K562 (cell line): Measurements from ENCODE around the gene AMMECR1. TPM values are rescaled to one million over a fixed set of nuclear protein-coding genes. Genes with fewer than 3 reads are reported as not detected.

Experiments used
- CBFB ChIP-seq: sonication (generic); formaldehyde crosslinking; IDR thresholded peaks from 2 replicates; pipeline ENCODE4 v1.4.0; 2020; ENCODE audit warnings: mild to moderate bottlenecking, missing genetic modification reagents
- CREBBP ChIP-seq: IDR thresholded peaks from one replicate; pipeline ENCODE4 v1.6.1; 2012; ENCODE audit warnings: low read depth, mild to moderate bottlenecking, control low read depth, inconsistent platforms, low read length
- NR2F6 ChIP-seq: fragments of 450-650 bp; formaldehyde crosslinking; IDR thresholded peaks from 2 replicates; pipeline ENCODE4 v1.4.0; 2020; ENCODE audit warnings: mild to moderate bottlenecking
- SAP30 ChIP-seq: fragments of 200-600 bp; sonication (generic); IDR thresholded peaks from 2 replicates; pipeline ENCODE4 v1.6.1; 2012; ENCODE audit warnings: borderline replicate concordance, low read depth, mild to moderate bottlenecking, moderate library complexity, low read length, control low read depth, inconsistent platforms; ENCODE audit not compliant: insufficient read depth, poor library complexity, severe bottlenecking
- ZBTB17 ChIP-seq: fragments of 450-650 bp; formaldehyde crosslinking; IDR thresholded peaks from 2 replicates; pipeline ENCODE4 v1.4.0; 2020; ENCODE audit warnings: mild to moderate bottlenecking
- polyA plus RNA-seq, 8 experiments: library from polyadenylated mRNA; depleted of rRNA in 4 of 8; stranded (reverse) in 5 of 8; unstranded in 3 of 8; fragments of >200 nt; fragmentation: Nextera tagmentation in 2 of 8; fragmentation: Illumina TruSeq in 1 of 8; extraction: Ambion mirVana in 2 of 8; extraction: Trizol in 1 of 8; gene quantifications; 2 replicates each; pipeline versions ENCODE4 v1.2.1 to v1.2.3, GENCODE V29; 2011 to 2014; ENCODE audit warnings: inconsistent platforms in 1 of 8, missing spikeins in 1 of 8
- total RNA-seq, 7 experiments: library from RNA; depleted of rRNA in 6 of 7; stranded (reverse); fragments of >200 nt in 6 of 7; fragmentation: Illumina TruSeq in 2 of 7; extraction: Trizol in 2 of 7; gene quantifications; 2 replicates each; pipeline versions ENCODE4 v1.2.1 to v1.2.3, GENCODE V29; 2011 to 2021; ENCODE audit warnings: low replicate concordance in 1 of 7
- TF ChIP-seq, protein P1 (sequence below): sonication (generic); formaldehyde crosslinking; IDR thresholded peaks from 2 replicates; pipeline ENCODE4 v1.8.0; 2023; ENCODE audit warnings: missing genetic modification reagents, mild to moderate bottlenecking, borderline replicate concordance
- TF ChIP-seq, protein P2 (sequence below): fragments of 450-650 bp; formaldehyde crosslinking; IDR thresholded peaks from 2 replicates; pipeline ENCODE4 v1.4.0; 2022; ENCODE audit warnings: missing genetic modification characterization

The AMMECR1 gene
- total and polyA plus RNA-seq, 9 of the 15 experiments (the other 6 are each of a cell fraction or from before 2014, with no cell fraction given) = 13.9 to 36.7 (median 23.6) TPM

DNA sequence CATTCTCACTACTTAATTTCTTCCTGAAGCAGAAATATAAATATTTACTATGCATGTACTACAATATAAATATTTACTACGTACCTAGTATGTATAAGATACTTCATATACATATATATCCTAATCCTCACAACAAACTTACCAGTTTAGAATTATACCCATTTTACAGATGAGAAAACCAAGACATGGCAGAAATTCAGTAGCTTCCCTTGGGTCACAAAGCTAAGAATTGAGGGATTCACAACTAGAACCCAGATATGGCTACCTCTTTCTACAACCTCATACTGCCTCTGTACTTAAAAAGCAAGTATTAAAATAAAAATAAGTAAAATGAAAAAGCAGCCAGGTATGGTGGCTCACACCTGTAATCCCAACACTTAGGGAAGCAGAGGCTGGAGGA is 65.9 kb downstream of the AMMECR1 start (continued):
- TF ChIP-seq, protein P1, sequence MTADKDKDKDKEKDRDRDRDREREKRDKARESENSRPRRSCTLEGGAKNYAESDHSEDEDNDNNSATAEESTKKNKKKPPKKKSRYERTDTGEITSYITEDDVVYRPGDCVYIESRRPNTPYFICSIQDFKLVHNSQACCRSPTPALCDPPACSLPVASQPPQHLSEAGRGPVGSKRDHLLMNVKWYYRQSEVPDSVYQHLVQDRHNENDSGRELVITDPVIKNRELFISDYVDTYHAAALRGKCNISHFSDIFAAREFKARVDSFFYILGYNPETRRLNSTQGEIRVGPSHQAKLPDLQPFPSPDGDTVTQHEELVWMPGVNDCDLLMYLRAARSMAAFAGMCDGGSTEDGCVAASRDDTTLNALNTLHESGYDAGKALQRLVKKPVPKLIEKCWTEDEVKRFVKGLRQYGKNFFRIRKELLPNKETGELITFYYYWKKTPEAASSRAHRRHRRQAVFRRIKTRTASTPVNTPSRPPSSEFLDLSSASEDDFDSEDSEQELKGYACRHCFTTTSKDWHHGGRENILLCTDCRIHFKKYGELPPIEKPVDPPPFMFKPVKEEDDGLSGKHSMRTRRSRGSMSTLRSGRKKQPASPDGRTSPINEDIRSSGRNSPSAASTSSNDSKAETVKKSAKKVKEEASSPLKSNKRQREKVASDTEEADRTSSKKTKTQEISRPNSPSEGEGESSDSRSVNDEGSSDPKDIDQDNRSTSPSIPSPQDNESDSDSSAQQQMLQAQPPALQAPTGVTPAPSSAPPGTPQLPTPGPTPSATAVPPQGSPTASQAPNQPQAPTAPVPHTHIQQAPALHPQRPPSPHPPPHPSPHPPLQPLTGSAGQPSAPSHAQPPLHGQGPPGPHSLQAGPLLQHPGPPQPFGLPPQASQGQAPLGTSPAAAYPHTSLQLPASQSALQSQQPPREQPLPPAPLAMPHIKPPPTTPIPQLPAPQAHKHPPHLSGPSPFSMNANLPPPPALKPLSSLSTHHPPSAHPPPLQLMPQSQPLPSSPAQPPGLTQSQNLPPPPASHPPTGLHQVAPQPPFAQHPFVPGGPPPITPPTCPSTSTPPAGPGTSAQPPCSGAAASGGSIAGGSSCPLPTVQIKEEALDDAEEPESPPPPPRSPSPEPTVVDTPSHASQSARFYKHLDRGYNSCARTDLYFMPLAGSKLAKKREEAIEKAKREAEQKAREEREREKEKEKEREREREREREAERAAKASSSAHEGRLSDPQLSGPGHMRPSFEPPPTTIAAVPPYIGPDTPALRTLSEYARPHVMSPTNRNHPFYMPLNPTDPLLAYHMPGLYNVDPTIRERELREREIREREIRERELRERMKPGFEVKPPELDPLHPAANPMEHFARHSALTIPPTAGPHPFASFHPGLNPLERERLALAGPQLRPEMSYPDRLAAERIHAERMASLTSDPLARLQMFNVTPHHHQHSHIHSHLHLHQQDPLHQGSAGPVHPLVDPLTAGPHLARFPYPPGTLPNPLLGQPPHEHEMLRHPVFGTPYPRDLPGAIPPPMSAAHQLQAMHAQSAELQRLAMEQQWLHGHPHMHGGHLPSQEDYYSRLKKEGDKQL (CRISPR knock-in tag) = no peak
- TF ChIP-seq, protein P2, sequence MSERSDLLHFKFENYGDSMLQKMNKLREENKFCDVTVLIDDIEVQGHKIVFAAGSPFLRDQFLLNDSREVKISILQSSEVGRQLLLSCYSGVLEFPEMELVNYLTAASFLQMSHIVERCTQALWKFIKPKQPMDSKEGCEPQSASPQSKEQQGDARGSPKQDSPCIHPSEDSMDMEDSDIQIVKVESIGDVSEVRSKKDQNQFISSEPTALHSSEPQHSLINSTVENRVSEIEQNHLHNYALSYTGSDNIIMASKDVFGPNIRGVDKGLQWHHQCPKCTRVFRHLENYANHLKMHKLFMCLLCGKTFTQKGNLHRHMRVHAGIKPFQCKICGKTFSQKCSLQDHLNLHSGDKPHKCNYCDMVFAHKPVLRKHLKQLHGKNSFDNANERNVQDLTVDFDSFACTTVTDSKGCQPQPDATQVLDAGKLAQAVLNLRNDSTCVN (CRISPR knock-in tag) = no peak
- TF ChIP-seq CREBBP = no peak
- TF ChIP-seq ZBTB17 (CRISPR knock-in tag) = no peak
- TF ChIP-seq NR2F6 (CRISPR knock-in tag) = no peak
- TF ChIP-seq CBFB (CRISPR knock-in tag) = no peak
- no peak for TF ChIP-seq SAP30
